ENCODE data around the gene PRSS16. TPM values are rescaled to one million over a fixed set of nuclear protein-coding genes. Genes with fewer than 3 reads are reported as not detected.

The PRSS16 gene
- total and polyA plus RNA-seq, 9 of the 15 experiments (the other 6 are each of a cell fraction or from before 2014, with no cell fraction given) = 4.5 to 21.3 (median 12.1) TPM

DNA sequence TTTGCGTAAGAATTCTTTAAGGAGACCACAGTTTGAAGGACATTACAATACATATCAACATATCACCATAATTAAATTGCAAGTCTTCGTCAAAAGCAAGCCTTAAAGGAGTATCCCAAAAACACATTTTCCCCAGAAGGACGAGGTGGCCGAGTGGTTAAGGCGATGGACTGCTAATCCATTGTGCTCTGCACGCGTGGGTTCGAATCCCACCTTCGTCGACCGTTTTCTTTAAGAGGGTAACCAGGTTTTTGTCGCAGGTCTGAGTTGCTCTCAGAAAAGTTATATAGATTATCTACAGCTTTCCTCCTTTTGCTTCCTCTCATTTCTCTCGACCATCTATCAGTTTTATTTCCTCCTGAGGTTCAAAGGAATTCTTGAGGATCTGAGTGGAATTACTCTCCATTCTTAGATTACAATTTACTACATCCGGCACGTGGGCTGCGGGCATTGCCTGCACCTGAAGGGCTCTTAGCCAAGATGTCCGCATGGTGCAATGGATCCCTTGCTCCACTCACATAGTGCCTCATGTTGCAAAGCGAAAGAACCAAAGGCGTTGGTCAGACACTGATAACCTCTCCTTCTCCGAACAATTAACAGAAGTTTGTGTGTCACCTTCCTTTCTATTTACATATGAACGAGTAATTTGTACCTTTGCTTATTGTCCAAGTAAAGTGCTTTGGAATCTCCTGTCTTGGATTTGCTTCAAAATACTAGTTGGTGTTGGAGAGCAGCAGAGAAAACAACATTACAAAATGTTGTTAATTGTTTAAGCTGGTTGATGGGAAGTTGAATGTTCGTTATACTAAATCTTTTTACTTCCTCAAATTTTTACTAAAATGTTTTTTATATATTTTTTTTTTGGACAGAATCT, 50.6 kb downstream of the PRSS16 start (continued):
- TF ChIP-seq TCFL5 (CRISPR knock-in tag; conservative IDR thresholded peaks at IDR 0.05) (no peak), BCOR (IDR thresholded peaks at IDR 0.05) (peak; percentile 78), NFRKB (IDR thresholded peaks at IDR 0.05; ENCODE audit: low read depth) (peak; percentile 86), ESRRA (IDR thresholded peaks at IDR 0.05; ENCODE audit: borderline replicate concordance, low read depth) (peak; percentile 10; the same call in 1 of the 2 replicates), BRD4 (IDR thresholded peaks at IDR 0.05) (peak; percentile 94), FOXP4 (CRISPR knock-in tag; IDR thresholded peaks at IDR 0.05; ENCODE audit: borderline replicate concordance) (peak; percentile 87; the same call in 1 of the 2 replicates), YY1 (IDR thresholded peaks at IDR 0.05; ENCODE audit: borderline replicate concordance in 1 of 3, control insufficient read depth in 1 of 3, extremely low read depth in 1 of 3, insufficient read depth in 3 of 3, insufficient read length in 1 of 3, insufficient replicate concordance in 2 of 3, low read depth in 1 of 3, low read length in 2 of 3) (peak; percentile 59 to 93 (median 73)), BCL6 (CRISPR knock-in tag; IDR thresholded peaks at IDR 0.05) (no peak), GATAD2A (IDR thresholded peaks at IDR 0.05) (peak; percentile 89), CREB1 (IDR thresholded peaks at IDR 0.05) (peak; percentile 38; the same call in 1 of the 2 replicates), CREB1 (CRISPR knock-in tag; IDR thresholded peaks at IDR 0.05) (no peak; the same call in 1 of the 2 replicates), ZNF311 (CRISPR knock-in tag; IDR thresholded peaks at IDR 0.05) (no peak), PTBP1 (IDR thresholded peaks at IDR 0.05; ENCODE audit: low read depth, low read length) (no peak), LARP7 (IDR thresholded peaks at IDR 0.05) (0 out of 2 replicates have a peak, but pooled peaks have one; percentile 28), ZNF408 (CRISPR knock-in tag; IDR thresholded peaks at IDR 0.05; ENCODE audit: low read depth) (no peak), EGR1 (conservative IDR thresholded peaks at IDR 0.05) (peak; percentile 21), ZNF395 (CRISPR knock-in tag; IDR thresholded peaks at IDR 0.05) (peak; percentile 67; the same call in 1 of the 2 replicates)
- TF ChIP-seq, protein P1, sequence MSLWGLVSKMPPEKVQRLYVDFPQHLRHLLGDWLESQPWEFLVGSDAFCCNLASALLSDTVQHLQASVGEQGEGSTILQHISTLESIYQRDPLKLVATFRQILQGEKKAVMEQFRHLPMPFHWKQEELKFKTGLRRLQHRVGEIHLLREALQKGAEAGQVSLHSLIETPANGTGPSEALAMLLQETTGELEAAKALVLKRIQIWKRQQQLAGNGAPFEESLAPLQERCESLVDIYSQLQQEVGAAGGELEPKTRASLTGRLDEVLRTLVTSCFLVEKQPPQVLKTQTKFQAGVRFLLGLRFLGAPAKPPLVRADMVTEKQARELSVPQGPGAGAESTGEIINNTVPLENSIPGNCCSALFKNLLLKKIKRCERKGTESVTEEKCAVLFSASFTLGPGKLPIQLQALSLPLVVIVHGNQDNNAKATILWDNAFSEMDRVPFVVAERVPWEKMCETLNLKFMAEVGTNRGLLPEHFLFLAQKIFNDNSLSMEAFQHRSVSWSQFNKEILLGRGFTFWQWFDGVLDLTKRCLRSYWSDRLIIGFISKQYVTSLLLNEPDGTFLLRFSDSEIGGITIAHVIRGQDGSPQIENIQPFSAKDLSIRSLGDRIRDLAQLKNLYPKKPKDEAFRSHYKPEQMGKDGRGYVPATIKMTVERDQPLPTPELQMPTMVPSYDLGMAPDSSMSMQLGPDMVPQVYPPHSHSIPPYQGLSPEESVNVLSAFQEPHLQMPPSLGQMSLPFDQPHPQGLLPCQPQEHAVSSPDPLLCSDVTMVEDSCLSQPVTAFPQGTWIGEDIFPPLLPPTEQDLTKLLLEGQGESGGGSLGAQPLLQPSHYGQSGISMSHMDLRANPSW (CRISPR knock-in tag; IDR thresholded peaks at IDR 0.05) = no peak
- TF ChIP-seq, protein P2, sequence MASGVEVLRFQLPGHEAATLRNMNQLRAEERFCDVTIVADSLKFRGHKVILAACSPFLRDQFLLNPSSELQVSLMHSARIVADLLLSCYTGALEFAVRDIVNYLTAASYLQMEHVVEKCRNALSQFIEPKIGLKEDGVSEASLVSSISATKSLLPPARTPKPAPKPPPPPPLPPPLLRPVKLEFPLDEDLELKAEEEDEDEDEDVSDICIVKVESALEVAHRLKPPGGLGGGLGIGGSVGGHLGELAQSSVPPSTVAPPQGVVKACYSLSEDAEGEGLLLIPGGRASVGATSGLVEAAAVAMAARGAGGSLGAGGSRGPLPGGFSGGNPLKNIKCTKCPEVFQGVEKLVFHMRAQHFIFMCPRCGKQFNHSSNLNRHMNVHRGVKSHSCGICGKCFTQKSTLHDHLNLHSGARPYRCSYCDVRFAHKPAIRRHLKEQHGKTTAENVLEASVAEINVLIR (CRISPR knock-in tag; IDR thresholded peaks at IDR 0.05) = no peak

Data from K562 (cell line).